A673 (cell line): ENCODE measurements around the gene ZNF483. TPM values are rescaled to one million over a fixed set of nuclear protein-coding genes. Genes with fewer than 3 reads are reported as not detected.

Experiments
- BruUV-seq: library from RNA; stranded (reverse); fragments of 400-500 nt; replicated peaks from 2 replicates; lab custom pipeline; 2021; lab: Mats Ljungman, UMichigan
- CTCF ChIA-PET: fragments of 300-600 bp; sonication (Branson Sonifier 250); formaldehyde crosslinking; loops from one replicate; lab custom pipeline; 2022; ENCODE audit warnings: antibody characterized with exemption; lab: Charles Lee
- POLR2A ChIA-PET: fragments of 300-600 bp; sonication (Branson Sonifier 250); formaldehyde crosslinking; loops from one replicate; lab custom pipeline; 2022; ENCODE audit warnings: antibody characterized with exemption; ENCODE audit not compliant: low non-redundant PET; lab: Charles Lee
- DNase-seq: peaks from one replicate; pipeline ENCODE4 v3.0.0-alpha.2; 2015; ENCODE audit warnings: low spot score
- H3K27ac ChIP-seq: fragments of 200-600 bp; sonication (generic); 2 replicates; pipeline ENCODE4 v1.5.1; 2016; ENCODE audit warnings: mixed run types, low read depth, mild to moderate bottlenecking, mixed read lengths, antibody characterized with exemption, low read length; ENCODE audit not compliant: poor library complexity, severe bottlenecking
- H3K27me3 ChIP-seq: fragments of 200-600 bp; sonication (generic); replicated peaks from 2 replicates; pipeline ENCODE4 v1.6.1; 2017; ENCODE audit warnings: mixed run types, low read depth, mild to moderate bottlenecking, mixed read lengths, antibody characterized with exemption, low read length; ENCODE audit not compliant: insufficient read depth, poor library complexity
- H3K36me3 ChIP-seq: fragments of 200-600 bp; sonication (generic); 2 replicates; pipeline ENCODE4 v1.6.1; 2016; ENCODE audit warnings: mixed run types, mild to moderate bottlenecking, mixed read lengths, antibody characterized with exemption, low read length; ENCODE audit not compliant: insufficient read depth, poor library complexity, severe bottlenecking
- H3K4me1 ChIP-seq: fragments of 200-600 bp; sonication (generic); 2 replicates; pipeline ENCODE4 v1.6.1; 2017; ENCODE audit warnings: mixed run types, mild to moderate bottlenecking, mixed read lengths, antibody characterized with exemption, low read length; ENCODE audit not compliant: insufficient read depth, poor library complexity, severe bottlenecking
- H3K4me3 ChIP-seq: fragments of 200-600 bp; sonication (generic); 2 replicates; pipeline ENCODE4 v1.5.1; 2016; ENCODE audit warnings: low read depth, mixed run types, mild to moderate bottlenecking, mixed read lengths, low read length; ENCODE audit not compliant: poor library complexity, severe bottlenecking
- H3K9me3 ChIP-seq: fragments of 200-600 bp; sonication (generic); 2 replicates; pipeline ENCODE4 v1.6.1; 2016; ENCODE audit warnings: mixed run types, low read depth, mild to moderate bottlenecking, mixed read lengths, antibody characterized with exemption, low read length; ENCODE audit not compliant: poor library complexity, severe bottlenecking
- EZH2 ChIP-seq: fragments of 200-600 bp; sonication (generic); IDR thresholded peaks from 2 replicates; pipeline ENCODE4 v1.6.1; 2017; ENCODE audit warnings: borderline replicate concordance, low read depth, mild to moderate bottlenecking, mixed read lengths, antibody characterized with exemption, low read length; ENCODE audit not compliant: poor library complexity, severe bottlenecking
- intact Hi-C: fragments of 100-400 bp; cut with micrococcal nuclease; formaldehyde crosslinking; loops from one replicate; pipeline ENCODE4 v1.10.0; 2022; ENCODE audit not compliant: unreplicated experiment
- total RNA-seq: library from RNA; stranded (reverse); gene quantifications from 2 replicates; pipeline ENCODE4 v1.2.3, GENCODE V29; 2021
- TF ChIP-seq, protein P1 (sequence below): fragments of 300-800, 200-600 bp; sonication (generic); conservative IDR thresholded peaks from 2 replicates; pipeline ENCODE4 v1.5.1; 2017; ENCODE audit warnings: low read depth, mild to moderate bottlenecking, antibody characterized with exemption, low read length, moderate library complexity, mixed read lengths

Gene ZNF483
- total RNA-seq, 1 experiment from 2014 or later, result 3.4 TPM

DNA sequence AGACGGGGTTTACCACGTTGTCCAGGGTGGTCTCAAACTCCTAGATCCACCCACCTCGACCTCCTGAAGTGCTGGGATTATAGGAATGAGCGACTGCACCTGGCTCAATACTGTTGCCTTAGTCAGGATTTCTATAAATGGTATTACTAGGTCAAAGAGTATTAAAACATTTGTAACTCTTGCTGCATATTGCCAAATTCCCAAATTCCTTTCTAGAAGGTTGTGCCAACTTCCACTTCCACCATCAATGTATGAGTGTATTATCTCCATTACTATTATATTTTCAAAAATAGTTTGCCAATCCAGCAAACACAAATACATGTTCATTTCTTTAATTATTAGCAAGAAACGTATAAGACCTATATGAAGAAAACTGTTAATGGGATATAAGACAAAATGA, 63.9 kb downstream of the ZNF483 start:
- DNase-seq, result no peak
- Histone ChIP-seq H3K4me1 (no peaks in the 10 kb centered on the region), H3K27ac (no peak overlapping the region), H3K27me3 (no peaks in the 10 kb centered on the region), H3K4me3 (no peak overlapping the region), H3K9me3 (no peaks in the 10 kb centered on the region), H3K36me3 (no peaks in the 10 kb centered on the region)
- no TSS peak for BruUV-seq
- CTCF ChIA-PET, result no interaction called here
- intact Hi-C loops, result no loop called here
- no peak for TF ChIP-seq EZH2
- TF ChIP-seq, protein P1, sequence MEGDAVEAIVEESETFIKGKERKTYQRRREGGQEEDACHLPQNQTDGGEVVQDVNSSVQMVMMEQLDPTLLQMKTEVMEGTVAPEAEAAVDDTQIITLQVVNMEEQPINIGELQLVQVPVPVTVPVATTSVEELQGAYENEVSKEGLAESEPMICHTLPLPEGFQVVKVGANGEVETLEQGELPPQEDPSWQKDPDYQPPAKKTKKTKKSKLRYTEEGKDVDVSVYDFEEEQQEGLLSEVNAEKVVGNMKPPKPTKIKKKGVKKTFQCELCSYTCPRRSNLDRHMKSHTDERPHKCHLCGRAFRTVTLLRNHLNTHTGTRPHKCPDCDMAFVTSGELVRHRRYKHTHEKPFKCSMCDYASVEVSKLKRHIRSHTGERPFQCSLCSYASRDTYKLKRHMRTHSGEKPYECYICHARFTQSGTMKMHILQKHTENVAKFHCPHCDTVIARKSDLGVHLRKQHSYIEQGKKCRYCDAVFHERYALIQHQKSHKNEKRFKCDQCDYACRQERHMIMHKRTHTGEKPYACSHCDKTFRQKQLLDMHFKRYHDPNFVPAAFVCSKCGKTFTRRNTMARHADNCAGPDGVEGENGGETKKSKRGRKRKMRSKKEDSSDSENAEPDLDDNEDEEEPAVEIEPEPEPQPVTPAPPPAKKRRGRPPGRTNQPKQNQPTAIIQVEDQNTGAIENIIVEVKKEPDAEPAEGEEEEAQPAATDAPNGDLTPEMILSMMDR, result no peak
- POLR2A ChIA-PET, result interaction anchor here (0.6 kb wide), 1 partner anchor 157 kb away, joined by 4 read pairs; no protein-coding TSS in a partner anchor

DNA sequence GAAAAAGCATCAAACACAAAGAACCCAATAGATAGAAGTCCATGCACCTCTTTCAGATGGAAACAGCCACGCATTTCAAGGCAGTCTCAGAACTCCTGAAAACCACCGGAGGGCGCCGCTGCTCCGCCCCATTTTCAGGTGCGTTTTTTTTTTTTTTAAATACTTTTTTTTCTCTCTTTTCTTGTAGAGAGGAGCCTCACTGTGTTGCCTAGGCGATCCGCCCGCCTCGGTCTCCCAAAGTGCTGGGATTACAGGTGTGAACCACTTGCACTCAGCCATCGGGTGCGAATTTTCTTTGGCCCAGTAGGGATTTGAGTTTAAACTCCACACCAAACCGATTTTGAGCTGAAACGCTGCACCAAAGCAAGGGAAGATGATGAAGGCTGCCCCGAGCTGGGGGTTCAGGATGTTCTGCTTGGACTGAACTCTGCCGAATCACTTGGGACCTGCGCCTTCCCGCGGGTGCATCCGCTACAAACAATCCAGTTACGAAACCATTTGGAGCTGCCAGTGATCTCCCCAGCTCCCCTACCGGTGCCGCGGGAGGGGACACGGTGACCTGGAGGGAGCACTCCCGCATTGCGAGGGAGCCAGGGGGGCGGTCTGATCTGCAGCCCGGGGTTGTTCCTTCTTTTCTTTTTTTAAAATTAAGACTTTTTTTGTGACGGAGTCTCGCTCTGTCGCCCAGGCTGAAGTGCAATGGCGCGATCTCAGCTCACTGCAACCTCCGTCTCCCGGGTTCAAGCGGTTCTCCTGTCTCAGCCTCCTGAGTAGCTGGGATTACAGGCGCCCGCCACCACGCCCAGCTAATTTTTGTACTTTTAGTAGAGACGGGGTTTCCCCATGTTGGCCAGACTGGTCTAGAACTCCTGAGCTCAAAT, 73.1 kb downstream of the ZNF483 start:
- no TSS peak for BruUV-seq
- H3K27me3 ChIP-seq, result no peaks in the 10 kb centered on the region
- peak overlapping the region; percentile 66 for H3K4me3 ChIP-seq
- intact Hi-C loops, result loop anchor here (2.0 to 10.0 kb wide), 4 partner anchors 33 to 477 kb away; partner anchors contain the start of gene DNAJC25
- CTCF ChIA-PET, result interaction anchor here (0.6 to 0.9 kb wide), 4 partner anchors 24 to 477 kb away, joined by 3 to 6 read pairs (median 4); no protein-coding TSS in a partner anchor
- H3K4me1 ChIP-seq, result no peaks in the 10 kb centered on the region
- POLR2A ChIA-PET, result interaction anchor here (0.8 kb wide), 1 partner anchor 93 kb away, joined by 4 read pairs; no protein-coding TSS in a partner anchor
- DNase-seq, result peak; percentile 78
- no peaks in the 10 kb centered on the region for H3K36me3 ChIP-seq
- H3K9me3 ChIP-seq, result no peaks in the 10 kb centered on the region
- no peak overlapping the region for H3K27ac ChIP-seq
- TF ChIP-seq, protein P1, result peak; percentile 92
- TF ChIP-seq EZH2, result no peak

- no peaks in the 10 kb centered on the region for H3K36me3 ChIP-seq
- DNase-seq, result peak; percentile 24
- POLR2A ChIA-PET, result no interaction called here
- peak overlapping the region; percentile 53 for H3K27ac ChIP-seq
- CTCF ChIA-PET, result interaction anchor here (0.7 to 0.9 kb wide), 3 partner anchors 23 to 476 kb away, joined by 3 to 6 read pairs (median 5); no protein-coding TSS in a partner anchor
- no peaks in the 10 kb centered on the region for H3K9me3 ChIP-seq
- intact Hi-C loops, result loop anchor here (2.0 to 10.0 kb wide), 4 partner anchors 32 to 476 kb away; partner anchors contain the start of gene DNAJC25
- no peaks in the 10 kb centered on the region for H3K4me1 ChIP-seq
- no TSS peak for BruUV-seq
- H3K4me3 ChIP-seq, result peak overlapping the region; percentile 66
- no peaks in the 10 kb centered on the region for H3K27me3 ChIP-seq
- TF ChIP-seq, protein P1, result no peak
- no peak for TF ChIP-seq EZH2
Observed at GRCh38 chr9:111598733-111599091, 73.7 kb downstream of the ZNF483 start.
